ENCODE data around the gene ATP1B3. TPM values are rescaled to one million over a fixed set of nuclear protein-coding genes. Genes with fewer than 3 reads are reported as not detected.

ATP1B3 gene
- total RNA-seq, 2 donors from 2014 or later: 182 to 194 TPM

- 93 to 100% methylated on average over 9 to 10 of the region's 10 CpGs for WGBS, 2 experiments (ENCODE audit: insufficient coverage in 1 of 2, insufficient read length in 1 of 2)
These were observed 73.0 kb downstream of the ATP1B3 start for GRCh38 chr3:141949399-141949798.

GRCh38 chr3:141949972-141950371, 73.5 kb downstream of the ATP1B3 start:
- 95 to 100% methylated on average over 1 to 6 of the region's 6 CpGs for WGBS, 2 experiments (ENCODE audit: insufficient coverage in 1 of 2, insufficient read length in 1 of 2)
- H3K4me1 Mint-ChIP-seq: peaks cover 2% of the 10 kb centered on the region
- Histone ChIP-seq H3K4me1 (ENCODE audit: control insufficient read depth, insufficient read depth, low read length) (no peaks in the 10 kb centered on the region), H3K9ac (ENCODE audit: extremely low read depth, low read length, poor library complexity, severe bottlenecking) (no peak overlapping the region), H3K36me3 (ENCODE audit: control insufficient read depth, insufficient read depth, low read length) (no peaks in the 10 kb centered on the region), H3K9me3 (ENCODE audit: control insufficient read depth, low read length) (no peaks in the 10 kb centered on the region), H3K27ac (ENCODE audit: low read depth, low read length) (no peak overlapping the region), H3K27me3 (ENCODE audit: control insufficient read depth, insufficient read depth, low read length, poor library complexity, severe bottlenecking) (no peaks in the 10 kb centered on the region), H3K4me3 (ENCODE audit: low read length) (no peak overlapping the region)
- H3K27ac Mint-ChIP-seq: no peak overlapping the region
- peaks cover 9% of the 10 kb centered on the region for H3K36me3 Mint-ChIP-seq (ENCODE audit: low read depth)
- peak; percentile 20 for DNase-seq
- no peak for TF ChIP-seq CTCF (conservative IDR thresholded peaks at IDR 0.05)
- H3K9me3 Mint-ChIP-seq: no peaks in the 10 kb centered on the region
- H3K27me3 Mint-ChIP-seq (ENCODE audit: insufficient read depth): no peaks in the 10 kb centered on the region
- no peak overlapping the region for H3K4me3 Mint-ChIP-seq

More at GRCh38 chr3:141949399-141949798, 73.0 kb downstream of the ATP1B3 start:
- H3K36me3 ChIP-seq (ENCODE audit: control insufficient read depth, insufficient read depth, low read length): no peaks in the 10 kb centered on the region
- Mint-ChIP-seq H3K36me3 (ENCODE audit: low read depth) (peaks cover 9% of the 10 kb centered on the region), H3K4me3 (no peak overlapping the region), H3K4me1 (peaks cover 2% of the 10 kb centered on the region), H3K9me3 (no peaks in the 10 kb centered on the region), H3K27ac (no peak overlapping the region), H3K27me3 (ENCODE audit: insufficient read depth) (no peaks in the 10 kb centered on the region)
- H3K9ac ChIP-seq (ENCODE audit: extremely low read depth, low read length, poor library complexity, severe bottlenecking): no peak overlapping the region
- H3K27me3 ChIP-seq (ENCODE audit: control insufficient read depth, insufficient read depth, low read length, poor library complexity, severe bottlenecking): no peaks in the 10 kb centered on the region
- no peak for TF ChIP-seq CTCF (conservative IDR thresholded peaks at IDR 0.05)
- peak; percentile 24 for DNase-seq
- H3K9me3 ChIP-seq (ENCODE audit: control insufficient read depth, low read length): no peaks in the 10 kb centered on the region
- no peak overlapping the region for H3K27ac ChIP-seq (ENCODE audit: low read depth, low read length)
- no peaks in the 10 kb centered on the region for H3K4me1 ChIP-seq (ENCODE audit: control insufficient read depth, insufficient read depth, low read length)
- H3K4me3 ChIP-seq (ENCODE audit: low read length): no peak overlapping the region

GRCh38 chr3:141950572-141951493, 74.4 kb downstream of the ATP1B3 start:
- H3K36me3 ChIP-seq (ENCODE audit: control insufficient read depth, insufficient read depth, low read length): no peaks in the 10 kb centered on the region
- 91 to 100% methylated on average over 3 to 4 of the region's 4 CpGs for WGBS, 2 experiments (ENCODE audit: insufficient coverage in 1 of 2, insufficient read length in 1 of 2)
- Mint-ChIP-seq H3K4me1 (peaks cover 2% of the 10 kb centered on the region), H3K9me3 (no peaks in the 10 kb centered on the region), H3K27me3 (ENCODE audit: insufficient read depth) (no peaks in the 10 kb centered on the region), H3K27ac (no peak overlapping the region), H3K4me3 (no peak overlapping the region), H3K36me3 (ENCODE audit: low read depth) (peaks cover 9% of the 10 kb centered on the region)
- H3K27ac ChIP-seq (ENCODE audit: low read depth, low read length): no peak overlapping the region
- H3K4me1 ChIP-seq (ENCODE audit: control insufficient read depth, insufficient read depth, low read length): no peaks in the 10 kb centered on the region
- no peak overlapping the region for H3K4me3 ChIP-seq (ENCODE audit: low read length)
- no peaks in the 10 kb centered on the region for H3K9me3 ChIP-seq (ENCODE audit: control insufficient read depth, low read length)
- no peak overlapping the region for H3K9ac ChIP-seq (ENCODE audit: extremely low read depth, low read length, poor library complexity, severe bottlenecking)
- no peaks in the 10 kb centered on the region for H3K27me3 ChIP-seq (ENCODE audit: control insufficient read depth, insufficient read depth, low read length, poor library complexity, severe bottlenecking)
- no peak for TF ChIP-seq CTCF (conservative IDR thresholded peaks at IDR 0.05)
- DNase-seq: peak; percentile 13

Data from endodermal cell (in vitro differentiated cells).